Stimulated activated naive B cell treated with anti-CD40 and anti-IgM and Interleukin-4, amounts not matched to agents 10 μg/mL and 1 μg/mL and 100 μg/mL, for 72 hours (primary cell): Measurements from ENCODE around the gene KCNAB1.

ENCODE experiments used
- ATAC-seq, 2 donors: fragments of 150-1000 bp; cut with Tn5 transposase; replicated peaks; 2 replicates each; pipeline ENCODE4 v1.10.0; 2021; ENCODE audit warnings: moderate library complexity in 1 of 2
- DNase-seq: peaks from one replicate; pipeline ENCODE4 v3.0.0; 2021
- H3K27ac Mint-ChIP-seq: one replicate; pipeline ENCODE4 v1.8.0; 2022; ENCODE audit warnings: mild to moderate bottlenecking, mixed read lengths
- H3K27me3 Mint-ChIP-seq, 2 donors: one replicate each; pipeline ENCODE4 v1.8.0; 2022; ENCODE audit warnings: mixed read lengths in 2 of 2
- H3K36me3 Mint-ChIP-seq, 2 donors: one replicate each; pipeline ENCODE4 v1.8.0; 2022; ENCODE audit warnings: mixed read lengths in 2 of 2, mild to moderate bottlenecking in 1 of 2
- H3K4me1 Mint-ChIP-seq, 2 donors: one replicate each; pipeline ENCODE4 v1.8.0; 2022; ENCODE audit warnings: mixed read lengths in 2 of 2, mild to moderate bottlenecking in 1 of 2
- H3K4me3 Mint-ChIP-seq, 2 donors: one replicate each; pipeline ENCODE4 v1.8.0; 2022; ENCODE audit warnings: mild to moderate bottlenecking in 2 of 2, mixed read lengths in 2 of 2, moderate library complexity in 1 of 2
- H3K9me3 Mint-ChIP-seq, 2 donors: one replicate each; pipeline ENCODE4 v1.8.0; 2022; ENCODE audit warnings: mixed read lengths in 2 of 2, mild to moderate bottlenecking in 1 of 2

Gene KCNAB1

GRCh38 chr3:156477323-156477722 is 356.9 kb downstream of the KCNAB1 start:
- ATAC-seq (no peak), DNase-seq (no peak)
- Mint-ChIP-seq H3K9me3 (no peaks in the 10 kb centered on the region), H3K36me3 (no peaks in the 10 kb centered on the region), H3K4me3 (no peak overlapping the region), H3K4me1 (no peaks in the 10 kb centered on the region), H3K27ac (no peak overlapping the region), H3K27me3 (peaks cover 5 to 10% of the 10 kb centered on the region in 2 donors)

- ATAC-seq (no peak), DNase-seq (no peak)
- Mint-ChIP-seq H3K27ac (no peak overlapping the region), H3K27me3 (peaks cover 5 to 9% of the 10 kb centered on the region in 2 donors), H3K4me3 (no peak overlapping the region), H3K36me3 (no peaks in the 10 kb centered on the region), H3K4me1 (peaks cover 7 to 13% of the 10 kb centered on the region in 2 donors), H3K9me3 (no peaks in the 10 kb centered on the region)
Observed at GRCh38 chr3:156478891-156479290, 358.5 kb downstream of the KCNAB1 start.

- Mint-ChIP-seq H3K9me3 (no peaks in the 10 kb centered on the region), H3K4me3 (no peak overlapping the region), H3K4me1 (peaks cover 12 to 20% of the 10 kb centered on the region in 2 donors), H3K36me3 (no peaks in the 10 kb centered on the region), H3K27ac (no peak overlapping the region), H3K27me3 (peaks cover 5 to 9% of the 10 kb centered on the region in 2 donors)
- no peak for DNase-seq
- ATAC-seq = no peak
Observed at GRCh38 chr3:156479604-156480003, 359.2 kb downstream of the KCNAB1 start.

- Mint-ChIP-seq H3K4me1 (peaks cover 14 to 30% of the 10 kb centered on the region in 2 donors), H3K27ac (no peak overlapping the region), H3K27me3 (peaks cover 5% of the 10 kb centered on the region in 2 donors), H3K4me3 (no peak overlapping the region), H3K9me3 (no peaks in the 10 kb centered on the region), H3K36me3 (no peaks in the 10 kb centered on the region)
- no peak for DNase-seq
- no peak for ATAC-seq
Observed at GRCh38 chr3:156480949-156481348, 360.6 kb downstream of the KCNAB1 start.

- no peak for ATAC-seq
- no peak for DNase-seq
- Mint-ChIP-seq H3K4me1 (peaks cover 14 to 30% of the 10 kb centered on the region in 2 donors), H3K27me3 (peaks cover 5% of the 10 kb centered on the region in 2 donors), H3K27ac (no peak overlapping the region), H3K4me3 (no peak overlapping the region), H3K36me3 (no peaks in the 10 kb centered on the region), H3K9me3 (no peaks in the 10 kb centered on the region)
Observed at GRCh38 chr3:156483002-156483401, 362.6 kb downstream of the KCNAB1 start.

GRCh38 chr3:156483426-156483825 is 363.0 kb downstream of the KCNAB1 start:
- DNase-seq = no peak
- H3K36me3 Mint-ChIP-seq = no peaks in the 10 kb centered on the region
- no peaks in the 10 kb centered on the region for H3K9me3 Mint-ChIP-seq

GRCh38 chr3:156483961-156484787 is 363.8 kb downstream of the KCNAB1 start:
- Mint-ChIP-seq H3K36me3 (no peaks in the 10 kb centered on the region), H3K27me3 (peaks cover under 1 to 1% of the 10 kb centered on the region in 2 donors), H3K9me3 (no peaks in the 10 kb centered on the region), H3K4me3 (peak overlapping the region; percentile 55 to 58), H3K4me1 (peaks cover 14 to 30% of the 10 kb centered on the region in 2 donors), H3K27ac (peak overlapping the region; percentile 63)
- peak; percentile 23 for DNase-seq
- ATAC-seq = peak; percentile 94 to 95

More at GRCh38 chr3:156483426-156483825, 363.0 kb downstream of the KCNAB1 start:
- peak; percentile 68 to 78 for ATAC-seq
- peak overlapping the region; percentile 84 for H3K27ac Mint-ChIP-seq
- peak overlapping the region; percentile 15 to 58 for H3K4me3 Mint-ChIP-seq
- peaks cover 14 to 30% of the 10 kb centered on the region in 2 donors for H3K4me1 Mint-ChIP-seq
- H3K27me3 Mint-ChIP-seq = peaks cover 5% of the 10 kb centered on the region in 2 donors

- Mint-ChIP-seq H3K4me3 (no peak overlapping the region), H3K36me3 (no peaks in the 10 kb centered on the region), H3K27me3 (peaks cover 0 to 2% of the 10 kb centered on the region in 2 donors), H3K4me1 (peaks cover 7 to 18% of the 10 kb centered on the region in 2 donors), H3K9me3 (no peaks in the 10 kb centered on the region), H3K27ac (no peak overlapping the region)
- ATAC-seq = no peak
- DNase-seq = no peak
Observed at GRCh38 chr3:156488767-156489166, 368.4 kb downstream of the KCNAB1 start.

- Mint-ChIP-seq H3K36me3 (no peaks in the 10 kb centered on the region), H3K27ac (no peak overlapping the region), H3K4me1 (peaks cover 2 to 11% of the 10 kb centered on the region in 2 donors), H3K9me3 (no peaks in the 10 kb centered on the region), H3K27me3 (peaks cover 0 to 3% of the 10 kb centered on the region in 2 donors), H3K4me3 (no peak overlapping the region)
- DNase-seq (no peak), ATAC-seq (no peak)
Observed at GRCh38 chr3:156489462-156489911, 369.1 kb downstream of the KCNAB1 start.

- H3K4me1 Mint-ChIP-seq = no peaks in the 10 kb centered on the region
- H3K27me3 Mint-ChIP-seq = peaks cover 7 to 8% of the 10 kb centered on the region in 2 donors
- H3K36me3 Mint-ChIP-seq = peaks cover 0 to 4% of the 10 kb centered on the region in 2 donors
- no peak overlapping the region for H3K4me3 Mint-ChIP-seq
- H3K9me3 Mint-ChIP-seq = peaks cover 3 to 4% of the 10 kb centered on the region in 2 donors
- no peak overlapping the region for H3K27ac Mint-ChIP-seq
- no peak for ATAC-seq
- DNase-seq = no peak
Observed at GRCh38 chr3:156491192-156491591, 370.8 kb downstream of the KCNAB1 start.

GRCh38 chr3:156492801-156493261 is 372.5 kb downstream of the KCNAB1 start:
- H3K4me3 Mint-ChIP-seq = no peak overlapping the region
- H3K9me3 Mint-ChIP-seq = peaks cover 6 to 8% of the 10 kb centered on the region in 2 donors
- H3K27me3 Mint-ChIP-seq = peaks cover 11 to 12% of the 10 kb centered on the region in 2 donors
- DNase-seq (no peak), ATAC-seq (no peak)
- peaks cover 0 to 9% of the 10 kb centered on the region in 2 donors for H3K36me3 Mint-ChIP-seq
- H3K4me1 Mint-ChIP-seq = no peaks in the 10 kb centered on the region
- H3K27ac Mint-ChIP-seq = no peak overlapping the region

GRCh38 chr3:156493887-156494286 is 373.5 kb downstream of the KCNAB1 start:
- Mint-ChIP-seq H3K27me3 (peaks cover 11 to 12% of the 10 kb centered on the region in 2 donors), H3K4me3 (no peak overlapping the region), H3K9me3 (peaks cover 10 to 13% of the 10 kb centered on the region in 2 donors), H3K36me3 (peaks cover 0 to 9% of the 10 kb centered on the region in 2 donors), H3K27ac (no peak overlapping the region), H3K4me1 (no peaks in the 10 kb centered on the region)
- DNase-seq (no peak), ATAC-seq (no peak)

GRCh38 chr3:156495816-156496215 is 375.4 kb downstream of the KCNAB1 start:
- Mint-ChIP-seq H3K4me1 (no peaks in the 10 kb centered on the region), H3K4me3 (no peak overlapping the region), H3K27me3 (peaks cover 11 to 12% of the 10 kb centered on the region in 2 donors), H3K27ac (no peak overlapping the region), H3K9me3 (peaks cover 10 to 13% of the 10 kb centered on the region in 2 donors), H3K36me3 (peaks cover 0 to 9% of the 10 kb centered on the region in 2 donors)
- ATAC-seq = no peak
- DNase-seq = no peak

GRCh38 chr3:156497326-156497725 is 376.9 kb downstream of the KCNAB1 start:
- no peak for ATAC-seq
- DNase-seq = no peak
- H3K9me3 Mint-ChIP-seq = peaks cover 10 to 13% of the 10 kb centered on the region in 2 donors
- H3K4me3 Mint-ChIP-seq = no peak overlapping the region
- no peaks in the 10 kb centered on the region for H3K4me1 Mint-ChIP-seq
- H3K27me3 Mint-ChIP-seq = peaks cover 11 to 16% of the 10 kb centered on the region in 2 donors
- H3K27ac Mint-ChIP-seq = no peak overlapping the region
- H3K36me3 Mint-ChIP-seq = peaks cover 0 to 9% of the 10 kb centered on the region in 2 donors

GRCh38 chr3:156498307-156498706 is 377.9 kb downstream of the KCNAB1 start:
- H3K27me3 Mint-ChIP-seq = peaks cover 11 to 16% of the 10 kb centered on the region in 2 donors
- H3K36me3 Mint-ChIP-seq = peaks cover 0 to 9% of the 10 kb centered on the region in 2 donors
- peaks cover 10 to 13% of the 10 kb centered on the region in 2 donors for H3K9me3 Mint-ChIP-seq
- no peaks in the 10 kb centered on the region for H3K4me1 Mint-ChIP-seq
- no peak for ATAC-seq
- H3K4me3 Mint-ChIP-seq = no peak overlapping the region
- no peak overlapping the region for H3K27ac Mint-ChIP-seq
- DNase-seq = no peak
